Hematopoietic multipotent progenitor cell (in vitro differentiated cells): ENCODE measurements around the gene TNS4. TPM values are rescaled to one million over a fixed set of nuclear protein-coding genes. Genes with fewer than 3 reads are reported as not detected.

ENCODE experiments used
- DNase-seq, 3 donors: peaks; one replicate each; pipeline ENCODE4 v3.0.0-alpha.2; 2011 to 2015; ENCODE audit warnings: low read depth in 2 of 3, low spot score in 2 of 3
- total RNA-seq: library from RNA; depleted of rRNA; stranded (reverse); fragments of >200 nt; gene quantifications from one replicate; pipeline ENCODE4 v1.2.3, GENCODE V29; 2012

Gene TNS4
- total RNA-seq, 1 donor, result under 0.01 TPM

DNA sequence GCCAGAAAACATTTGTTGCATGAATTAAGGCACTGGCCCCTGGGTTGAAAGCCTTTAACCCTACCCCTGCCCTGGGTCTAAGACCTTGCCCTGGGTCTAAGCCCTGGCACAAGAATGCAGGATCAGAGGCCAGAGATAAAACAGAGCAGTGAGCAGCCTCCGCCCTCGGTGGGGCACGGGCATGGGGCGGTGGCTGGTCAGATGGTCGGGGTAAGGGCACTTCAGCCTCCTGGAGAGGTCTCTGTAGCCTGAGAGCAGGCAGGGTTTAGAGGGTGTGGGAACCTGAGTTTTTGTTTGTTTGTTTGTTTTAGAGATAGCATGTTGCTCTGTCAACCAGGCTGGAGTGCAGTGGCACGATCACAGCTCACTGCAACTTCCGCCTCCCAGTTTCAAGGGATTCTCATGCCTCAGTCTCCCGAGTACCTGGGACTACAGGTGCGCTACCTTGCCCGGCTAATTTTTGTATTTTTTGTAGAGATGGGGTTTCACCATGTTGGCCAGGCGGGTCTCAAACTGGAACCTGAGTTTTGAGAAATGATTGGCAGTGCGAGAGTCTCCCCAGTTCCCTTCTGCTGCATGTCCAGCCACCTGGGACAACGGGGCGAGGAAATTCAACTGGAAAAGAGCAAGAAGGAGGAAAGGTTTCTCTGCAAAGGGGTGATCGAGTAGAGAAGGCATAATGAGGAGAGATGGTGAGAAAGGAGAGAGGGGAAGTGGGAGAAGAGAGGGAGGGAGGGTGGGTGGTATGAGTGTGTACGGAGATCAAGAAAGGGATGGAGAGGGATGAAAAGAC, 27.7 kb downstream of the TNS4 start:
- DNase-seq, result no peak

DNA sequence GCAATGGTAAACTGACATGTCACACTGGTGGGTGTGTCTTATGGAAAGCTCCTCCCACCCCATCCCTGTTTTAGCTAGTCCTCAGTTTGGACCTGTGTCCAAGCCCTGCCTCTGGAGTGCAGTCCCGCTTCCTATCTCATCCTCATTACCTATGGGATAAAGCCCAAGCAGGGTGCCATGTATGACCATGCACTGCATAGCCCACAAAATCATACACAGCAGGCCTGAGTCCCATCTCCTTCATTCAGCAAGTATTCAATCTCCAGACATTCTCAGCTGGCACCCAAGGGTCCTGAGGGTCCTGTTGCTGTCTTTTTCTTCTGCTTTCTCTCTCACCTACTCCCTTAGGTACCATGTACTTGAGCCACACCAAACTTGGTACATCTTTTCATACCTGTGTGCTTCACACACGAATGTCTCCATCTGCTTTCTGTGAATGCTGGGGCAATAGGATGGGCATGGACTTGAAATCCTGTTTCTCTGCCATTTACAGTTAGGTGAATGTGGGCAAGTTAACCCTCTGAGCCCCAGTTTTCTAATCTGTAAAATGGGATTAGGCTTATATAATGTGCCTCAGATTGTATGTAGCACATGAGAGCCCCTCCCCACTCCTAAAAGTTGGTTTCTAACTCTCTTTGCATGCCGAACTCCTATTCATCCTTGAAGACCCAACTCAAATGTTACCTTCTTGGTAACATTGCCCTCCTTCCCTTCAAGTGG, 28.5 kb downstream of the TNS4 start:
- no peak for DNase-seq

DNA sequence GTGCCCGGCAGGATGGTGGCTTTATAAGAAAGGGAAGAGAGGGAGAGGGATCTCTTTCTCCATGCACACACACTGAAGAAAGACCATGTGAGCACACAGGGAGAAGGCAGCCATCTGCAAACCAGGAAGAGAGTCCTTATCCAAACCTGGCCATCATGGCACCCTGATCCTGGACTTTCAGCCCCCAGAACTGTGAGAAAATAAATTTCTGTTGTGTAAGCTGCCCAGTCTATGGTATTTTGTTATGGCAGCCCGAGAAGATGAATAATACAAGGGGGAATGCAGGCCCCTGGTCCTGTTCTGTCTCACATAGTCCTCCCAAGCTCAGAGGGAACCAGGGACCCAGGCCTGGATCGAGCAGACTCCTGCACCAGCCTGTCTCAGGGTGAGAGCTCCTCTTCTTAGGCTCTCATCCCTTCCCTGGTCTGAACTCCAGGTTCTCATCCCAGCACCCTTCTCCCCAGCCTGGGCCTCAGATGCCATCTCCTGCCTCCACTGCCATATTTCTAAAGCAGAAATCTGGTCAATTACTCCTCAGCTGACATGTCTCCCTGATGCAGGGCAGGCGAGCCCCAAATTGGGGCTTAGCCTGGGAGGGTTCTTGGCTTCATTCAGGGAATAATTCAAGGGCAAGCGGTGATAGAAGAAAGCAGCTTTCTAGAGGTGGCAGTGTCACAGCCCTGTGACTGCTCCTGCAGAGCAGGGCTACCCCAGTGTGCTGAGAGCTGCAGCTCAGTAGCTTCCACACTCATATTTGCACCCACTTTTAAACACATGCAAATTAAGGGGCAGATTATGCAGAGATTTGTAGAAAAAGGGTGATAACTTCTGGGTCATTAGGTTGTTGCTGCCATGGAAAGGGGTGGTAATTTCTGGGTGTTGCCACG, 29.3 kb downstream of the TNS4 start:
- DNase-seq, result no peak

DNA sequence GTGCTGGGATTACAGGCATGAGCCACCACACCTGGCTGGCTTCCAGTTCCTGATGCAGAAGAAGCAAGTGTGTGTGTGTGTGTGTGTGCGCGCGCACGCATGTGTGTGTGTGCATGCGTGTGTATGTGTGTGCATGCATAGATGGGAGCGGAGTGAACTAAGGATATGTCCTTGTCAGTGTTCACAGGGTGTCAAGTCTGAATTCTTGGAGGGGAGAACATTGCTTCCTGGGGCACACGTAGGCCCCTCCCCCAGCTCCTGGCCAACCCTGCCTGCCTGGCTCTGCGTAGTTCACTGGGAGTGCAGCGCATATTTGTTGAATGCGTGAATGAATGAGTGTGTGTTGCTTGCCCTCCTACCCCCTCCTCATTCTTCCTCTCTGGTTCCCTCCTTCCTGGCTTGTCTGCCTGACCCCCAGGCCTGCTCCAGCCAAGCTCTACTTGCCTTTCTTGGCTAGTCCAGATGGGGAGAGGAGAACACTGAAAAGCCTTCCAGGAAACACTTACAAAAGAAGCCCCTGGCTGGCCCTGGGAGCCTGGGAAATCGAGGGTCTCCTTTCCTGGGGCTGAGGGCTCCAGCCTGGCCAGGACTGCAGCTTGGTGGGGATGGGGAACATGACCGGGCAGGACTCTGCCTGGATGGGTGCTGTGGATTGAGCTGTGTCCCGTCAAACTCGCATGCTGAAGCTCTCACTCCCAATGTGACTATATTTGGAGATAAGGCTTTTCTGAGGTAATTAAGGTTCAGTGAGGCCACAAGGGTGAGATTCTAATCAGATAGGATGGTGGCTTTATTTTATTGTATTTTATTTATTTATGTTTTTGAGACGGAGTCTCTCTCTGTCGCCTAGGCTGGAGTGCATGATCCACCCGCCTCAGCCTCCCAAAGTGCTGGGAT, 30.2 kb downstream of the TNS4 start:
- no peak for DNase-seq

DNA sequence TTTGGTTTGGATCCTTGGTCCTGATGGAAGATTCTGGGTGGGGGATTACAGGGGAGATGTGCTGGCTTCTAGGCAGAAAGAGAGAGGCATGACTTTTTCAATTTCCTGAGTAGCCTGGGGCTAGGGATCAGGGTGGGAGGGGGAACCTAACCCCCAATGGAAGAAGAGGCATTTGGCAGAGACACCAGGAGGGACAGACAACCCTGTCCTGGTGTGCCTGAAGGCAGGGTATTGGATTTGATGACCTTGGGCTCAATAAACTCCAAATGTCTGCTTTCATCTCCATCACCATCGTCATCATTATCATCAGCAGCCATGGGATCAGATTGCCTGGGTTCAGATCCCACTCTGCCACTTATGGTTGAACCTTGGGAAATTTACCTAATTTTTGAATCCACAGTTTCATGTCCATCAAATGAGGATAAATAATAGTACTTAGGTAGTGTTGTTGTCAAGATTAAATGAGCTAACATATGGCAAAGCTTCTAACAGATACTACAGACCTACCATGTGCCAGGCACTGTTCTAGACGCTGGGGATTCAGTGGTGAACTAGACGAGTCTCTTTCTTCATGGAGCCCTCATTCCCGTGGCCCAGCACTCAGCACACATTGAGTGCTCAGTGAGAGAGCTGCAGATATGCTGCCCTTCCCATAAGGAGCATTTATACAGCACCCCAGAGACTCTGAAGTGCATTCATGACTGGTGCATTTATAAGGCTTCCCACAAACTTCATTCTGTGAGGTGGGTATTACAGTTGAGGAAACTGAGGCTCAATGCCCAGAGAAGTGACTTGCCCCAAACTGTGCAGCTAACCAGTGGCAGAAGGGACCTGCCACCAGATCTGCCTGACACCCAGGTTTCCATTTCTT, 31.4 kb downstream of the TNS4 start:
- DNase-seq, result no peak

GRCh38 chr17:40468560-40468959, 32.9 kb downstream of the TNS4 start:
- no peak for DNase-seq

DNA sequence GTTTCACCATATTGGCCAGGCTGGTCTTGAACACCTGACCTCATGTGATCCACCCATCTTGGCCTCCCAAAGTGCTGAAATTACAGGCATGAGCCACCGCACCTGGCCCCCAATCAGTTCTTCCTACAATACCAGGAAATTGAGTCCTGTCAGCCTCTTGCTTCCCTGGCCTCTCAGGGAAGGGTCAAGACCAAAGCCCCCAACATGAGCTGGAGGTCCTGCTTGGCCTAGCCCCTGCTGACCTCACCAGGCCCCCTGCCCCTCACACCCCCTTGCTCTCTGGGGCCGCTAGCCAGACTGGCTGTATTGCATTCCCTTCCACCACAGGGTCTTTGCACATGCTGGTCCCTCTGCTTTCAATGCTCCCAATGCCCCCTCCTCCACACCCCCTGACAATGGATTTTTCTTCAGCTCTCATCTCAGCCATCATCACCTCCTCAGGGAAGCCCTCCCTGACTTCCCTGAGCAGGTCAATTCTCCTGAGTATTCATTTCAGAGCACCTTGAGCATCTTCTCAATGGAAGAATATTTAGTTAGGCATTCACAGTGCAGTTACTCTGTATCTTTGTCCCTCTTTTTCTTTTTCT, 34.0 kb downstream of the TNS4 start:
- no peak for DNase-seq

GRCh38 chr17:40466298-40466971, 35.0 kb downstream of the TNS4 start:
- DNase-seq, result no peak

DNA sequence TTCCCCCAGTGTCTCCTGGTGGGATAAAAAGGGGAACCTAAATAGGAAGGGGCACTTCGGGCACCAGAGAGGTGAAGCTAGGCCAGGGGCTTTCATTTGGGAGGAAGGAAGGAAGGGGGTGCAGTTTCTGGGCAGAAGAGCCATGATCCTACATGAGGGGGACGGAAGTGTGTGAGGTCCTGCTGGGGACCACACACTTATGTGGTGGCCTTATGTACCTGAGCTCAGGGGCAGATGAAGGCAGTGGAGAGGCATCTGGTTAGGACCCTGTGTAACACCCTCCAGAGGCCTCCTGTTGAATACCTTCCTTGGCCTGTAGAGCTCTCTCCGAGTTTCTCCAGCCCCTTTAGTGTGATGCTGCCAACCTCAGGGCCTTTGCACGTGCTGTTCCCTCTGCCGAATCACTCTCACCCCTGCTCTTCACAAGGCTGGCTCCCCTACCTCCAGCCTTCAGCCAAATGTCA, 37.0 kb downstream of the TNS4 start:
- DNase-seq, result no peak

- DNase-seq, result no peak
Observed at GRCh38 chr17:40463122-40463550, 38.3 kb downstream of the TNS4 start.

GRCh38 chr17:40462343-40463121, 38.9 kb downstream of the TNS4 start:
- DNase-seq, result no peak

DNA sequence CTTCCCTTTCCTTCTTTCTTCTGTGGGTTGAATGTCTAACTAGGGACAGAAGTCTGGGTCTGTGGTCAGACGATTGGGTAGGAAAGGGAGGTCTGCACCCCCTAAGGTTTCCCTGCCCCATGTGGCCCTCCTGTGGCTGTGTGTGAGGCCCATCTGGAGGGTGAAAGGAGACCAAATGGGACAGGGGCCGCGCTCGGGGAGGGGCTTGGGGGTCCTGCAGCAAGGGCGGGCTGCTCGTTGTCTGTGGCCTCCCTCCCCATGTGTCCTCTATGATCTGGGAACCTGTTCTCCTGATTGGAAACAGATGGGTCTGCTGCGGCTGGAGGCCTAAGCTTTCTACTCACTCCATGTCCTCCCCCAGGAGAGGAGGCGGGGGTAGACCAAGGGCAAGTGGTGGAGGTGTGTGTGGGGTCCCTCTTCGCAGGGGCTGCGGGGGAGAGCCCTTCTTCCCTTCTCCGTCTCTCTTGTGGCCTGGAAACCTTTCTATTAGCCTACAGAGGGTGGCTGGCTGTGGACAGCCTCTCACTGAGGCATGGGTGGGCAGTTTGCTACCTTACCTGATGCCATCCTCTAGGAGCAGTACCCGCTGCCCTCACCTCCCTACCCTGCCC, 39.6 kb downstream of the TNS4 start:
- no peak for DNase-seq

DNA sequence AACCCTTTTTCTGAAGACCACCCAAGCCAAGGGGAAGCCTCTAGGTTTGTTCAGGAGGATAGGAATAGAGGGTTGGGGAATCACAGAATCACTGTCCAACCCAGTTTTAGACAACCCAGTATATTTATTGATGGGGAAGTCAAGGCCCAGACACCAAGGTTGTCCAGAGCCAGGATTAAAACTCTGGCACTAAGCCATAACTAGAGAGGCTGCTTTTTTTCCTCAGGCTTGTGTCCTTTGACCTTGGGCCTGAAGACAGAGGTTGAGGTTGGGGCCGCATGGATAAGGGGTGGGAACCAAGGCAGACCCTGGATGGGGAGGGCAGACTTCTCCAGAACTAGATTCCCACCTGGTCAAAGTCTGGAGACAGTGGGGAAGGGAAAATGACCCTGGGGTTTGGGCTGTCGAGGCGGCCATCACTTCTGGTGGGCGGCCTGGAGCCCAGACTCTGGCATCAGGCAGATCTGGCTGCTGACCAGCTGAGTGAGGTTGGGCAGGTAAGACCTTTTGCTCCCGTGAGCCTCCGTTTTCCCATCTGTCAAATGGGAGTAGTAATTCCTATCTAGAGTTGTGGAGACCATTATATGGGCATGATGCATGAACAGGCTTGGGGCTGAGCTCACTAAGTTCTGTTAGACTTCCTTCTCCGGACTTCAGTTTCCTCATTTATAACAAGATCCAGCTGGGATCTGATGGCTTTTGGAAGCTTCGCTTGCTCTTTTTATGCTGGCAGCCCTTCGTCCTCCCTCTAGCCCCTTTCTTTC, 40.3 kb downstream of the TNS4 start:
- no peak for DNase-seq

DNA sequence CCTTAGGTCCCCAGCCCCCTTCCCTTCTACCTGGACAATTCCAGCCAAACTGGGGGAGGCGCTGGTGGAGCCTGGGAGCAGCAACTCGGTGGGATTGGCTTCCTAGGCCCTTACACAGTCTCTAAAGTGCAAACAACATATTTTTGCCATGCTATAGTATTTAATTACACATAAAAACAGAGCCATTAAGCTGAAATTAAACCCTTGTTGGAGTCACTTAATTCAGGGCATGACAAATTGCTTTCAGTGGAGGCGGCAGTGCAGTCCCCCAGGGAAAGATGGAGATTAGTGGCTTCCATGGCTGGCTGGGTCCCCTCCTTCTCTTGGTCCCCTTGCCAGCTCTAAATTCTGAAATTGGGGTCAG, 40.8 kb downstream of the TNS4 start:
- DNase-seq, result no peak

GRCh38 chr17:40459636-40460603, 41.5 kb downstream of the TNS4 start:
- no peak for DNase-seq
